BLaER1 (cell line): ENCODE results near the gene NFX1.
A peak's percentile ranks its signal among the peaks of the same experiment; 100 is the strongest.
"Not testable (repeated sequence)": the region's sequence is repeated elsewhere in the genome, so short reads cannot be mapped to it uniquely, and the experiment has no call there.

Experiments
- H3K27ac ChIP-seq: shearing (Covaris generic); formaldehyde crosslinking; 2 replicates; pipeline ENCODE4 v1.8.1; 2022
- H3K27me3 ChIP-seq: shearing (Covaris generic); formaldehyde crosslinking; 2 replicates; pipeline ENCODE4 v1.8.1; 2022
- H3K36me3 ChIP-seq: shearing (Covaris generic); formaldehyde crosslinking; 2 replicates; pipeline ENCODE4 v1.8.1; 2022
- H3K4me1 ChIP-seq: shearing (Covaris generic); formaldehyde crosslinking; 2 replicates; pipeline ENCODE4 v1.8.1; 2022
- H3K4me2 ChIP-seq: shearing (Covaris generic); formaldehyde crosslinking; 2 replicates; pipeline ENCODE4 v1.8.1; 2022
- H3K4me3 ChIP-seq: shearing (Covaris generic); formaldehyde crosslinking; 2 replicates; pipeline ENCODE4 v1.8.1; 2022
- H3K9ac ChIP-seq: shearing (Covaris generic); formaldehyde crosslinking; 2 replicates; pipeline ENCODE4 v1.8.1; 2022
- H3K9me3 ChIP-seq: shearing (Covaris generic); formaldehyde crosslinking; 2 replicates; pipeline ENCODE4 v1.8.1; 2022
- H4K20me1 ChIP-seq: shearing (Covaris generic); formaldehyde crosslinking; 2 replicates; pipeline ENCODE4 v1.8.1; 2022
- Cebpa-rat ChIP-seq: shearing (Covaris generic); IDR thresholded peaks from 2 replicates; pipeline ENCODE4 v1.8.1; 2022

NFX1 gene

DNA sequence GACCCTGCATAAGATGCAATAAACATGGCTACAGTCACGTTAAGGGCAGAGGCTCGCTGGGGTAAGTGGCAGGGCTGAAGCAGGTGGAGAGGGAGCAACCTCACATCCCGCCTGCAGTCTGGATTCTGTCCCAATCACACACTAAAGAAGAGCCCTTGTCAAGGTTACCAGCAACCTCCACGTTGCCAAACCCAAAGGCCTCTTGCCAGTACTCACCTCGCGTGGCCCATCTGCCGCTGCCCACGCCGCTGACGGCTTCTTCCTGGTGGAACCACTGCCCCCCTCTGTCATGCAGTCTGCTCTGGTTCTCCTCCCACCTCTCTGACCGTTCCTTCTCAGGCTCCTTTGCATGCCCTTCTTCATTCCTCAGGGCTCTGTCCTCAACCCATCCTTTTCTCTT lies 103.3 kb downstream of the NFX1 start:
- no peaks in the 10 kb centered on the region for H3K36me3 ChIP-seq
- no peak overlapping the region for H3K27ac ChIP-seq
- H3K4me3 ChIP-seq = no peak overlapping the region
- TF ChIP-seq Cebpa-rat = no peak
- no peak overlapping the region for H3K4me2 ChIP-seq
- no peaks in the 10 kb centered on the region for H4K20me1 ChIP-seq
- H3K9me3 ChIP-seq = no peaks in the 10 kb centered on the region
- no peaks in the 10 kb centered on the region for H3K27me3 ChIP-seq
- H3K9ac ChIP-seq = no peak overlapping the region
- no peaks in the 10 kb centered on the region for H3K4me1 ChIP-seq

DNA sequence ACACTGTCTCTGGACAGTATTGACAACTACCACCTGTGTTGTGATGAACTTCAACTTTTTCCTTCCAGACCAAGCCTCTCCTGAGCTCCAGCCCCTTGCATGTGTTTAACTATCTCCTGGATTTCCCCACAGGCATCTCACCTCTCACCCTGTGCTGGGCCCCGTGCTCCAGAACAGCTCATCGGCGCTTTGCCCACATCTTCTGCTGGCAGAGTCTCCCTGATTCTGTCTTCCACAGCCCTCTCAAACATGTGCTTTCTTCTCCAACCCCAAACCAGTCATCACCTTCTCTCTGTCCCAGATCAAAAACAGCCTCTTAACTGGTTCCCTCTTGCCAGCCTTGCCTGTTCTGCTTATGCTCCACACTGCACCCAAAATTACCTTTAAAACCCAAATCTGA lies 103.7 kb downstream of the NFX1 start:
- H3K9ac ChIP-seq, H3K4me3 ChIP-seq, H4K20me1 ChIP-seq, H3K4me1 ChIP-seq, H3K9me3 ChIP-seq, H3K36me3 ChIP-seq, H3K27ac ChIP-seq, H3K4me2 ChIP-seq, H3K27me3 ChIP-seq: not testable (repeated sequence)

DNA sequence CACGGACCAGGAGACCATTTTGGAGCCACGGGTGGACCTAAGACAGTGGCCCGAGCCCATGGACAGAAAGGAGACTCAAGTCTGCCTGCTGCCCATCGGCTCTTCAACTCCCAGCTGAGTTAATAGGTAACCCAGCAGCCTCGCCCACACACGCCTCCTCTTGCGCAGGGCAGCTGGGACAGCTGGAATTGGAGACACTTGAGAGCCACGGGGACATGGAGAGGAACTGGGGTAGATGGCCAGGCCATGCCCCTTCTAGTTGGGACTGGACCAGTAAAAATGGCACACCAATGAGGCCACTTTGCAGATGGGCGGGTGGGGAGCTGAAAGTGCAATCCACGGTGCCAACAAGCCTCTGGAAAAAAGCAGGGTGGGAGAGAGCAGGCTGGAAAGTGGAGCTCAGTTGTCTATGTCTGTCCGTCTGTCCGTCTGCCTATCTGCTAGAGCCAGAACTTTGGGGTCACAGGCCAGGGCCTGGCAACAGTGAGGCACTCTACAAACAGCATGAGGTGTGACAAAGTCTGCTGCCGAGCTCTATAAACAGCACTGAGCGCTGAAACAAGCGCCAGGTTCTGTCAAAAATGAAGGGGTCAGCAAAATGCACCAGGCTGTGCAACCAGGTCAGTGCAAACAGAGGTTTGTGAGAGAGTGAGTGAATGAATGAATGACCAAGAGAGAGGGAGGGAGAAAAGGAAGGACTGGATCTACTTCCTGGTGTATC lies 105.0 kb downstream of the NFX1 start:
- not testable (repeated sequence) for H3K9me3 ChIP-seq, H3K4me1 ChIP-seq, H3K4me2 ChIP-seq, H3K27me3 ChIP-seq, H4K20me1 ChIP-seq, H3K36me3 ChIP-seq, H3K9ac ChIP-seq, H3K4me3 ChIP-seq, H3K27ac ChIP-seq

DNA sequence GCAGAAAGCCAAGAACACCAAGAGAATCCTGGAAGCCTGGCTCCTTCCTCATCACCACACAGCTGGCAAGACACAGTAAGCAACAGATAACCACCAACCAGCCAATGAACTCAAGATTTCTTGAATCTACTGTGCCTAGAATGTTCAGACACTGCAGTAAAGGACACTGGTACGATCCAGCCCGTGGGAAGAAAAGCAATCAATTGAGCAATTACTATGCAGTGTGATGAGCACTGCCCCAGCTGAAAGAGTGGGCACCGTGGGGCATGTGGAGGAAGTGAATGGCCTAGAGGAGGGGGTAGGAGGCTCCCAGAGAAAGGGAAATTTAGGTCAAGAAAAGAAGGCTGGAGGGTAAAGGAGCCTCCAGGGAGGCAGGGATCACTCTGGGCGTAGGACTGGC lies 107.5 kb downstream of the NFX1 start:
- H3K36me3 ChIP-seq, H3K4me3 ChIP-seq, H3K4me1 ChIP-seq, H3K9ac ChIP-seq, H3K27me3 ChIP-seq, H3K9me3 ChIP-seq, H4K20me1 ChIP-seq, H3K4me2 ChIP-seq, H3K27ac ChIP-seq: not testable (repeated sequence)

DNA sequence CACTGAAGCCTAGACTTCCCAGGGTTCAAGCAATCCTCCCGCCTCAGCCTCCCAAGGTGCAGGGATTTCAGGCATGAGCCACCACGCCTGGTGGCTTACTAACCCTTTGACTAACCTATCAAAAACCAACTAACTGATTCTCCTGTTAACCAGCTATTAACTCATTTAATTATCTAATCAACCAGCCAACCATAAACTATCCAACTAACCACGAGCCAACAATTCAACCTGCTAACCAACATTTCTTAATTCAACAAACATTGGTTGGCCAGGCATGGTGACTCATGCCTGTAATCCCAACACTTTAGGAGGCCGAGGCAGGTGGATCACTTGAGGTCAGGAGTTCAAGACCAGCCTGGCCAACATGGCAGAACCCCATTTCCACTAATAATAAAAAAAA lies 108.7 kb downstream of the NFX1 start:
- H4K20me1 ChIP-seq, H3K4me1 ChIP-seq, H3K4me2 ChIP-seq, H3K9me3 ChIP-seq, H3K4me3 ChIP-seq, H3K36me3 ChIP-seq, H3K9ac ChIP-seq, H3K27ac ChIP-seq, H3K27me3 ChIP-seq: not testable (repeated sequence)

DNA sequence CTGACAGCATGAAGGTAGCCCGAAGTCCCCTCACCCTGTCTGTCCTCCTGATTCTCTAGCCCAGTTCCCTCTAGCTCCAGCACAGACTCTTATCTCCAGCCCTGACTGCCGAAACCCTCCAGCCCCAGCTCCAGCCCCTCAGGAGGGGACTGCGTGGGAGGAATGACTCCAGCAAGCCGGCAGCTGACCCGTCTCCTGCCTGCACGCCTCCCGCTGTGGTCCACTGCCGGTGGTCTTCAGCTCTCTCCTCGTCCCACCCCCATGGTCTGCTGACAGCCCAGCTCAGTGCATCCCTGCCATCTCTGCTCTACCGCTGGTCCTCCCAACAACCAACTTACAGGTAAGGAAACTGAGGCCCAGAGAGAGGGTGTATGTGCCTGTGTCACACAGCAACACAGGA lies 111.5 kb downstream of the NFX1 start:
- not testable (repeated sequence) for H3K4me2 ChIP-seq, H3K4me1 ChIP-seq, H3K27ac ChIP-seq, H3K9ac ChIP-seq, H4K20me1 ChIP-seq, H3K4me3 ChIP-seq, H3K9me3 ChIP-seq, H3K27me3 ChIP-seq, H3K36me3 ChIP-seq

DNA sequence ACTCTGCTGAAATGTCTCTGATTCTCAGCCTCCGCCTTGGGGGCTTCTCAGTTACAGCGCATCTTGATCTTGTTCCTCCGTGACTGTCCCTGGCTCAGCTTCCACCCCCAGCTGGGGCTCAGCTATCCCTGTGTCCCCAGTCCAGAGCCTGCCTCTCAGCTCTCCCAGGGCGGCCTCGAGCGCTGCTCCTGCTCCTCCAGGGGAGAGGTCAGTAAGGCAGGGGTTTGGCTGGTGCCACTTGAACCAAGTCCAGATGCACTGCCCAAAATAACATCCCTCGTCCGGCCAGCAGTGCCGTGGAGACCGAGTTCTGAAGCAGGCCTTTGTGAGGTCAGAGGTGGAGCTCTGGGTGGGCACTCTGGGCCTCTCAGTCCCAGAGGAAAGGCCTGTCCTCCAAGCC lies 112.1 kb downstream of the NFX1 start, which contains the start of gene AQP7:
Gene AQP7 (minus strand): TSS at position 198 of the 400 bp plus-strand sequence. CDS start 1,306 bp downstream, outside the sequence.
- H3K27ac ChIP-seq = peak within 1 kb of the TSS; percentile 64
- not testable (repeated sequence) for H3K36me3 ChIP-seq, H3K9me3 ChIP-seq, H3K4me1 ChIP-seq, H3K27me3 ChIP-seq, H3K4me3 ChIP-seq, H4K20me1 ChIP-seq
- peak within 1 kb of the TSS; percentile 55; the same call in 1 of the 2 replicates for H3K9ac ChIP-seq
- peak within 1 kb of the TSS; percentile 53 for H3K4me2 ChIP-seq

DNA sequence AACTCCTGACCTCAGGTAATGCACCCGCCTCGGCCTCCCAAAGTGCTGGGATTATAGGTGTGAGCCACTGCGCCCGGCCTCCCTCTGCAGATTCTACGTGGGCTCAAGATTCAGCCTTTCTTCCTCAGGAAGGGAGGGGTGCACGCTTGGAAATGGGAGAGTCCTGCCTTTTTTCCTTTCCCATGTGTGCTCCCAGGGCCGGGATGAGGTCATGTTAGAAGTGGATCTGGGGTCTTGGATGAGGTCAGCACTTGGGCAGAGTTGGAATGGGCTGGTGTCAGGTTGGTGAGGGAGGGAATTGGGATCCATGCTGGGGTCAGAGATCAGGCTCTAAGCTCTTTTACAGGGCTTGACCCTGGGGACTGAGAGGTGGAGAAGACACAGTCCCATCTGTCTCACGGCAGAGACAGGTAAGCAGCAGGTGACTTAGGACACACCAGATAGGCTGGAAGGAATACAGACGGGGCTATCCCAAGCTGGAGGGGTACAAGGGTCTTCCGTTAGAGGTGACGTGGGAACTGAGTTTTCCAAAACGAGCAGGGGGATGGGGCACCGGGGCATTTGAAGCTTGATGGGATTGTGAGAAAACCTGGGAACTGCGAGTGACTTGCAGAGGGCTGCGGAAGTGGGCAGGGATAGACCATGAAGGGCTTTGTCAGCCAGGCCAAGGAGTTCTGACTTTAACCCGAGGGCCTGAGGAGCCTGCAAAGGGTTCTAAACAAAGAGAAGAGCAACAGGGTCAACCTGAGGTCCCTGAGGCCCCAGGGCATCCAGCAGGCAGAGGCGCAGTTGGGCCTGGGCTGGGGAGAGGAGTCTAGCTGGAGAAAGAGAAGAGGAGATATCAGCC lies 113.8 kb downstream of the NFX1 start:
- Histone ChIP-seq H3K27me3 (no peaks in the 10 kb centered on the region), H3K4me1 (peaks cover 13% of the 10 kb centered on the region), H3K36me3 (no peaks in the 10 kb centered on the region), H4K20me1 (no peaks in the 10 kb centered on the region), H3K4me2 (no peak overlapping the region), H3K4me3 (no peak overlapping the region), H3K9me3 (no peaks in the 10 kb centered on the region), H3K9ac (no peak overlapping the region), H3K27ac (no peak overlapping the region)
- no peak for TF ChIP-seq Cebpa-rat

DNA sequence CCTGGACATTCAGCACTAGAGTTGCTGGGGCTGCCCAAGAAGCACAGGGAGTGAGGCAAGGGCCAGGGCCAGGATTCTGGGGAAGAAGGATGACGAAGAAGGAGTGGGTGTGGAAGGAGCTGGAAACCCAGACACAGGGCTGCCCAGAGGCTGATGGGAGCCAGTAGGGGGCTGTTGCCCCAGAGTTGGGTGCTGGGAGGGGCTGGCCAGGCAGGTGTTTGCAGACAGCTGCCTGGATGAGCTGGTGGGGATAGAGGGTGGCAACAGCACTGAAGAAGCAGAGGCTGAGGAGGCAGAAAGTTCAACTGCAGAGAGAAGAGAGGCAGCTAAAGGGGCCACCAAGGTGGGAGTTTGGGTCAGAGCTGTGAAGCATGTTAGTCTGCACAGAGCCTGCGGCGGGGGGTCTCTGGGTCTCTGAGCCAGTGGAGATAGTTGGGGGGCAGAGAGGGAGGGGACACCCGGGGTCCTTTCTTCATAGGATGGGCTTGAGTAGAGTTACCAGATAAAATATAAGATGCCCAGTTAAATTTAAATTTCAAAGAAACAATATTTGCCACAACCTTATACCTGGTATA lies 114.6 kb downstream of the NFX1 start:
- Histone ChIP-seq H3K27ac (no peak overlapping the region), H3K36me3 (no peaks in the 10 kb centered on the region)

DNA sequence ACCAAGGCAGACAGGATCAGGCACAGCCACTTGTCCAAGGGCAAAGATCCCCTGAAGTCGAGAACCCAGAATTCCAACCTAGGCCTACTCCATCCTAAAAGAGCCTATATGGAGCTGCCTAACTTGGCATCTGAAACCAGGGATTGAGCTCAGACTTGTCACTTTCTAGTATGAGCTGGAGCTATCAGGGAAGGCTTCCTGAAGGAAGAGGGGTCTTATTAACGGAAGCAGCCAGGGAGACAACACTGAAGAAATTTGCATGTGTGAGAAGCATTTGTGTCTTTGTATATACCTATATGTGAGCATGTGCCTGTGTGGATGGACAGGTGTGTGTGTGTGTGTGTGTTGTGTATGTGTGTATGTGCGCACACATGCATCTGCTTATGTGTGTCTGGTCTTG lies 116.7 kb downstream of the NFX1 start:
- Histone ChIP-seq H3K9ac (no peak overlapping the region), H3K27me3 (no peaks in the 10 kb centered on the region), H3K4me3 (no peak overlapping the region), H3K4me2 (no peak overlapping the region), H3K4me1 (peaks cover 13% of the 10 kb centered on the region), H3K27ac (no peak overlapping the region), H4K20me1 (no peaks in the 10 kb centered on the region), H3K9me3 (no peaks in the 10 kb centered on the region), H3K36me3 (no peaks in the 10 kb centered on the region)
- no peak for TF ChIP-seq Cebpa-rat

More for the DNA sequence above, 114.6 kb downstream of the NFX1 start:
- H3K27me3 ChIP-seq = no peaks in the 10 kb centered on the region
- H3K9ac ChIP-seq = no peak overlapping the region
- no peak overlapping the region for H3K4me3 ChIP-seq
- H3K4me2 ChIP-seq = no peak overlapping the region
- no peak for TF ChIP-seq Cebpa-rat
- no peaks in the 10 kb centered on the region for H4K20me1 ChIP-seq
- H3K4me1 ChIP-seq = peaks cover 13% of the 10 kb centered on the region
- no peaks in the 10 kb centered on the region for H3K9me3 ChIP-seq
